ENCODE data around the gene NCOA3. TPM values are rescaled to one million over a fixed set of nuclear protein-coding genes. Genes with fewer than 3 reads are reported as not detected.

The NCOA3 gene
- total RNA-seq, 2 experiments from 2014 or later: 71.3 to 74.2 TPM

DNA sequence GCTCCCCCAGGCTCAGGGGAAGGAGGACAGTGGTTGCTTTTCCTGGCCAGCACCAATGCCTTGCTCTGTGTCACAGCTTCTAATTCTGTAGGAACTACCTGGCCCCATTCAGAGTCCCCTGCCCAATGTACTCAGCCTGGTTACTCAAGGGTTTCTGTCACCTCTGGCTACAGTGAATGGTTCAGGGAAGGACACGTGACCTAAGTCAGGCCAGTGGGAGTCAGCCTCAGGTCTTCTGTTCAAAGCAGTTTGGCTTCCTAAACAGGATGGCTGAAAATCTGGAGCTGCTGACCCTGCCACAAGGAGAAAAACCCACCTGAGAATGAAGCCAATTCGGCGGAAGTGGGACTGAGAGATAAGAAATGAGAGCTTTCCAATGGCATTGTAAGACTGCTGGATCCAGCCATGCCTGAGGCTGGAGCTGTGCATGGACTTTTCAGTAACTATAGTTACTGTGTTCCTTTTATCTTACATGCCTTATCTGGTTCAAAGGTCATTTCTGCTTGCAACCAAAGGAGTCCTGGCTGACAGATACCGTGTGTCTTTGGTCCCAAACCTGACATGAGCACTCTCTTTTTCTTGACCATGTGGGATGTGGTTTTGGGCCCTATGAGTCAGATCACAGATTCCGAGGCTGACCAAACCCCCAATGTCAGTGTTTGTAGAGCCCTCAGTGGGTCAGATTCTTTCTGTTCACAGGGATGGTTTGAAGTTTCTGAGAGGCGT lies 179.3 kb downstream of the NCOA3 start:
- ATAC-seq (ENCODE audit: low read depth): no peak
- H3K36me3 Mint-ChIP-seq: no peaks in the 10 kb centered on the region
- POLR2A ChIA-PET: interaction anchor here (0.6 kb wide), 1 partner anchor 338 kb away, joined by 3 read pairs; no protein-coding TSS in a partner anchor
- peaks cover 4% of the 10 kb centered on the region for H3K27me3 Mint-ChIP-seq
- H3K27ac Mint-ChIP-seq: no peak overlapping the region
- H3K4me1 Mint-ChIP-seq: no peaks in the 10 kb centered on the region
- no peak for DNase-seq
- no peak overlapping the region for H3K4me3 Mint-ChIP-seq
- no peaks in the 10 kb centered on the region for H3K9me3 Mint-ChIP-seq

DNA sequence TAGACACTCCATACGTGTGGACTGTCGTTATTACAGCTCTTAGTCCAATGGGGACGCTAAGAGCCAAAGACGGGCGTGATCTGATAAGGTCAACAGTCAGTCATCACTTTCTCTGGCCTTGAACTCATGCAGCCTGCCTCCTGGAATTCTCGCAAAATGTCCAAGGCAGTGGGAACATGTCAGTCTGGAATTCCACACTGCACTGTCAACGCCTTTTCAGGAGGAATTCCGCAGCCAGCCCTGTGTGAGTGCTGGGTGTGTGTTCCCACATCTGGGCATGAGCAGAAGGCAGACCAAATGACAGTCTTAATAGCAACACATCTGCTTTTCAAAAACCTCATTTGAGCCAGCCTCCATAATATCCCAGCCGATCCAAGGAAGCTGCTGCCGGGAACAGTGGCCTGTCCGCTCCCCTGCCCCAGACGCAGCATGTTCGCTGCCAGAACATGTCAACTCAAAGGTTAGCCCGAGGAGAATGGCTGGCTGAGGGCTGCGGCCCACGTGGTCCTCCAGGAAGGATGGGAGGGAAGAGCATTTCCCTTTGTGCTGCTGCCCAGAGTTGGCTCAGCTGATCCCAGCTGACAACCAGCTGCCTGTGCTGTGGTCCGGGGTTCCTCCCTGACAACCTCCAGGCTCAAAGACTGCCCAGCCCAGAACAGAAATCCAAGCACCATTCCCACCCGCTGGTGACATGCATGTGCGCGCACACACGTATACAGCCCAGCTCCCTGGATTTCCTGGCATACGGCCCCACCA lies 180.5 kb downstream of the NCOA3 start:
- Mint-ChIP-seq H3K9me3 (no peaks in the 10 kb centered on the region), H3K4me3 (no peak overlapping the region), H3K4me1 (no peaks in the 10 kb centered on the region), H3K36me3 (no peaks in the 10 kb centered on the region), H3K27me3 (peaks cover 4% of the 10 kb centered on the region), H3K27ac (no peak overlapping the region)
- no peak for DNase-seq
- POLR2A ChIA-PET: no interaction called here
- no peak for ATAC-seq (ENCODE audit: low read depth)

DNA sequence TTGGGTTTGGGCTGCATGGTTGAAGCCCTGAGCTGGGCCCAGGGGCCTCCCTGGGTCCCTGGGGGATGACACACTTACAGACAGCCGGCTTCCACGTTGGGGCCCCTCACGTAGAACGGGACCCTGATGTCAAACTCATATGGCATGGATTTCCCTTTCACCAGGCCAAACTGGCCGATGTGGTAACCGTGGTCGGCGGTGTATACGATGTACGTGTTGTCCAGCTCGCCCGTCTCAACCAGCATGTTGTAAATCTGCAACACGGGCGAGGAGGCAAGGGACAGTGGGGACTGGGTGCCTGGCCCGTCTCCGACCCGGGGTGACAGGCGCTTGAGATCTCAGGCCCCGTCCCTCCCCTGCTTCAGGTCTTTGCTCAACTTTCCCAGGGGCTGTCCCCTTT lies 181.2 kb downstream of the NCOA3 start:
- H3K9me3 Mint-ChIP-seq: no peaks in the 10 kb centered on the region
- no peaks in the 10 kb centered on the region for H3K4me1 Mint-ChIP-seq
- DNase-seq (no peak), ATAC-seq (ENCODE audit: low read depth) (no peak)
- H3K27ac Mint-ChIP-seq: no peak overlapping the region
- peaks cover 4% of the 10 kb centered on the region for H3K27me3 Mint-ChIP-seq
- no peaks in the 10 kb centered on the region for H3K36me3 Mint-ChIP-seq
- no peak overlapping the region for H3K4me3 Mint-ChIP-seq
- POLR2A ChIA-PET: no interaction called here

DNA sequence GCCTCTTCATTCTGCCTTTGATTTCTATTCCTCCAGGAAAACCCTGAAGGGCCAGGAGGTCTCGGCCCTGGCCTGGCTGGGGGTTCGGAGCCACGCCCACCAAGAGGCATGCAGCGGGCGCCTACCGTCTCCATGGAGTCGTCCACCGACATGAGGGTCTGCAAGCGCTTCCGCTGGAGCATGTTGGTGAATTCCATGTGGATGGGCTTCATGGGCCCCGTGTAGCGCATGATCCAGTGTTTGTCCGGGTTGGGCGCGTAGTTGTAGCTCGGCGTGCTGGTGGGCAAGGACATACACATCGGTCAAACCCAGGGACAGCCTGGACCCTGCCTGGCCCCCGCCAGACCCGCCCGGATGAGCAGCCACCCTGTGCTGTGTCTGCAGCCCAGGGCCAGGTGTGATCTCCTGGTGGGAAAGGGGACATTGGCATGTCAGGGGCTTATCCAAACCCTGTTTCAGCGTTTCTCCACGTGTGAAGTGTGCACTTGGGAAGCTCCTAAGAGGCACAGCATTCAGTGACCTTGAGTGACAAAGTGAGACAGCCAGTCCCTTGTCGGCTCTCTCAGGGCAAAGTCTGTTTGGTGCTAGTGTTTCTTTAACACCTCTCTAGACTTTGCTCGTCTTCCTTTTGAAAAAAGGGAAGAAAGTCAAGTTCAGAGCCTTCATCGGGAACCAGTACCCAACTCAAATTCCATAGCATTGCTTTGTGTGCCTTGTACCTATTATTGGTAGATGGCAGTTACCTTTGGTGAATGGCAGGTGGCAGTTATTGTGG lies 182.8 kb downstream of the NCOA3 start:
- DNase-seq: no peak
- Mint-ChIP-seq H3K27me3 (no peaks in the 10 kb centered on the region), H3K4me3 (no peak overlapping the region), H3K4me1 (no peaks in the 10 kb centered on the region), H3K36me3 (no peaks in the 10 kb centered on the region), H3K9me3 (no peaks in the 10 kb centered on the region), H3K27ac (no peak overlapping the region)
- POLR2A ChIA-PET: no interaction called here
- ATAC-seq (ENCODE audit: low read depth): no peak

DNA sequence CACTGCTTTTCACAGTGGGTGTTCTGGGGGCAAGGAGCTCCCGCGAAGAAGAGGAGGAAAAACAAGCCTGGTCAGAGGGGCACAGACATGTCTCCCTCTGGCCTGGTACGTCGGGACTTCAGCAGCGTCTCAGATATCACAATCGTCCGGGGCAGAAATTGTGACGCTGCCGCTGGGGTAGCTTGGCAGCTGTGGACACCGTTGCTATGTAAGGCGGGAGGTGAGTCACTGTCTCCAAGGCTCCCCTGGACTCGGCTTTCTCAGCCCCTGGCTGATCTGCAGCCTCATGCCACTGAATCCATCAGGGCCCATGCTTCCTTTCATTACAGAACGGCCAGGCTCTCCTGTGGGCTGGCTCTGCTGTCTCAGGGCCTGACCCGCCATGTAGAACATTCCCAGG lies 184.9 kb downstream of the NCOA3 start:
- DNase-seq: no peak
- ATAC-seq (ENCODE audit: low read depth): no peak
- Mint-ChIP-seq H3K27me3 (peaks cover 4% of the 10 kb centered on the region), H3K36me3 (peaks cover 6% of the 10 kb centered on the region), H3K27ac (no peak overlapping the region), H3K9me3 (peaks cover 11% of the 10 kb centered on the region), H3K4me3 (no peak overlapping the region), H3K4me1 (no peaks in the 10 kb centered on the region)
- POLR2A ChIA-PET: no interaction called here

DNA sequence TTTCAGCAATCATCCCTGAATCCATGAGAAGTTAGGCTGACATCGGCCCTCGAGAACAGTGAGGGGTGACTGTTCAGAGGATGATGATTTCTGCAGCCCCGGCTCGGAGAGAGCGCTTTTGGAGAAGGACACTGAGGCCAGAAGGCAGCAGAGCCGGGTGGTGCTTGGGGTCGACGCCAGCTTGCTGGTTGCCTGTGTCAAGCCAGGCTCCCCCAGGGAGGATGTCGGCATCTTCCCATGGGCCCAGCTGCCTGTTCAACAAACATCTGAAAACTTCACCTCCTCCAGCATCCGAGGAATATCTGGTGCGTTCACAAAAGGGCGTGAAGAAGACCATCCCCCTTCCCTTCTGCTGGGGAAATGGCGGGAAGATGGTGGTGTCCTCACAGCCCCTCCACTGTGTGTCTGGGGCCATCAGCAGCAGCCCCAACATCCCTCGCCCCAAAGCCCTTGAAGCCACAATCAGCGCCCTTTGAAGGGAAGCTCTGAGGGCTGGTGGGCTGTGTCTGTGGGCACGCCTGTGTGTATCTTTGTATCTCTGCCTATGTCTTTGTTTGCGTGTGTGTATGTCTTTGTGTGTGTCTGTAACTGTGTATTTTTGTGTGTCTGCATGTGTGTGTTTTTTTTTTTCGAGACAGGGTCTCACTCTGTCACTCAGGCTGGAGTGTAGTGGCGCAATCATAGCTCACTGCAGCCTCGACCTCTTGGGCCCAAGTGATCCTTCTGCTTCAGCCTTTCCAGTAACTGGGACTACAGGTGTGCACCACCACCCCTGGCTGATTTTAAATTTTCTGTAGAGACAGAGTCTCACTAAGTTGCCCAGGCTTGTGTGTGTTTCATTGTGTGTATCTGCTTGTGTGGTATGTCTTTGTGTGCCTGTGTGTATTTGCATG lies 185.7 kb downstream of the NCOA3 start:
- ATAC-seq (ENCODE audit: low read depth) (no peak), DNase-seq (no peak)
- Mint-ChIP-seq H3K36me3 (peaks cover 6% of the 10 kb centered on the region), H3K4me3 (no peak overlapping the region), H3K27ac (no peak overlapping the region), H3K9me3 (peaks cover 12% of the 10 kb centered on the region), H3K4me1 (no peaks in the 10 kb centered on the region), H3K27me3 (peaks cover 4% of the 10 kb centered on the region)
- POLR2A ChIA-PET: no interaction called here

DNA sequence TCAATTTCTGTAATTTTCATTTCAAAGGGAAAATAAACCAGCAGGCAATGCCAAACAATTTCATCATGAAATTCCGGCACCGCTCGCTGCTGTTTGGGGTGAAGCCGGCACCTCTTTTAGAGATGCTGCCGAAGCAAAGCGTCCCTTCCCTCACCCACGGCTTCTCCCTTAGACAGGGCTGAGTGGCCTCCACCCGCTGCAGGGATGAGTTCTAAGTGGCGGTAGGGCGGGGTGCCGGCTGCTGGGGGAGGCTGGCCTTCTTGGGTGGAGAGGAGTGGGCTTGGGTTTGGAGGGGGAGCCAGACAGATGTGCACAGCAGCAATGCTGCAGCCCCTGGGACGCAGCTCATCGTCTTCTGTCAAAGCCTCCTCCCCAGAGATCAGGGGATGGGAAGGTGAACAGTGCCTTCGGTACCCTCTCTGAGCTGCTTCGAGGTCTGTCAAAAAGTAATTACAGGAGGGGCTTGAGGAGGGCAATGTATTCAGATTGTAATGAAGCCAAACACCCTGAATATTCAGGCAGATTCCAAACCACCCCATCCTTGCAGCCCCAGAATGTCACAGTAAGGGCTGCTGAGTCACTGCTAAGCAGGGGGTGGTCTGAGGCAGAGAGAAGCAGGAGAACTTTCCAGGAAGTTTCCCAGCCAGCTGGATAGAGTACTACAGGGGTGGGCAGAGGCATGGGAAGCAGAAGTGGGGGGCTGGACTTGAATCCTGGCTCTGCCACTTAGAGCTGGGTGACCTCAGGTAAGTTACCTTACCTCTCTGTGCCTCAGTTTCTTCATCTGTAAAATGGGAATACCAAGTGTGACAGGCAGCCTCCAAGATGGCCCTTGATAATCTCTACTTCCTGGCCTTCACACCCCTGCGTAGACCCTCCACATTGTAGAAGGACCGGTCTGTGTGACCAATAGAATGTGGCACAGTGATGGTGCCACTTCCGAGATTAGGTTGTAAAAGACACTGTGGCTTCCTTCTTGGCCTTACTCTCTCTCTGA lies 187.0 kb downstream of the NCOA3 start:
- H3K27ac Mint-ChIP-seq: no peak overlapping the region
- POLR2A ChIA-PET: no interaction called here
- no peaks in the 10 kb centered on the region for H3K4me1 Mint-ChIP-seq
- ATAC-seq (ENCODE audit: low read depth) (no peak), DNase-seq (no peak)
- H3K9me3 Mint-ChIP-seq: peaks cover 15% of the 10 kb centered on the region
- peaks cover 4% of the 10 kb centered on the region for H3K27me3 Mint-ChIP-seq
- peaks cover 6% of the 10 kb centered on the region for H3K36me3 Mint-ChIP-seq
- no peak overlapping the region for H3K4me3 Mint-ChIP-seq

DNA sequence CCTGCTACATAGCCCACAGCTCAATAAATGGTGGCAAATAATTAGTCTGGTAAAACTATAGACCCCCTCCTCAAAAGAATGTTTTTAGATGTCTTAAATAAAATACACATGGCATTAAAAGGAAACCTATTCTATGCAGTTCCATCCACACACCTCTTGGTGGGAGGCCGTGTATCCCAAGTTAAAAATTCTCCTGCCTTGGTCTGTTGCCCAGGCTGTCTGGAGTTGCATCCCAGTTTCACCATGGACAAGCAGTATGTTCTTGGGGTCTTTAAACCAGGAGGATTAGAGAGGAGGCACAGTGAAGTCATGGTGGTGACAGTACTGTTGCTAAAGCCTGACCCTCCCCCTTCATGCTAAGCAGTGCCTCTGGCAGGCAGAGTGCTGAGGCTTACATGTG lies 188.0 kb downstream of the NCOA3 start:
- Mint-ChIP-seq H3K27ac (no peak overlapping the region), H3K9me3 (peaks cover 15% of the 10 kb centered on the region), H3K36me3 (peaks cover 6% of the 10 kb centered on the region), H3K4me3 (no peak overlapping the region), H3K27me3 (peaks cover 4% of the 10 kb centered on the region), H3K4me1 (no peaks in the 10 kb centered on the region)
- POLR2A ChIA-PET: no interaction called here
- ATAC-seq (ENCODE audit: low read depth) (no peak), DNase-seq (no peak)

DNA sequence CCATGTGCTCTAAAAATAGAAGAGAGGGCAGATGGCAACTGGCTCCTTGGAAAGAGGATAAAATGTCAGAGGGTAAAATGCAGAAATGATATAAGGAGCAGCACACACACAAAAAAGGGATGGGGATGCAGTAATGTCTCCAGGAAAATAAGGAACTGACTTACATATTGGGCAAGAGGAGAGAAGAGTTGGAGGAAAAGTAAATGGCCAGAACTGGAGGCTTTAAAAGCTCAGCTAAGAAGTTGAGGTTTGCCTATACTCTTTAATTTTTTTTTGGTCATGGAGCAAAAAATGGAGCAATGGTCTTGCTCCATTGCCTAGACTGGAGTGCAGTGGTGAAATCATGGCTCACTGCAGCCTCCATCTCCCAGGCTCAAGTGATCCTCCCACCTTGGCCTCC lies 189.9 kb downstream of the NCOA3 start:
- H3K36me3 Mint-ChIP-seq: peaks cover 6% of the 10 kb centered on the region
- POLR2A ChIA-PET: no interaction called here
- H3K4me3 Mint-ChIP-seq: no peak overlapping the region
- peaks cover 15% of the 10 kb centered on the region for H3K9me3 Mint-ChIP-seq
- H3K27me3 Mint-ChIP-seq: peaks cover 4% of the 10 kb centered on the region
- peaks cover 3% of the 10 kb centered on the region for H3K4me1 Mint-ChIP-seq
- DNase-seq (no peak), ATAC-seq (ENCODE audit: low read depth) (no peak)
- H3K27ac Mint-ChIP-seq: no peak overlapping the region

DNA sequence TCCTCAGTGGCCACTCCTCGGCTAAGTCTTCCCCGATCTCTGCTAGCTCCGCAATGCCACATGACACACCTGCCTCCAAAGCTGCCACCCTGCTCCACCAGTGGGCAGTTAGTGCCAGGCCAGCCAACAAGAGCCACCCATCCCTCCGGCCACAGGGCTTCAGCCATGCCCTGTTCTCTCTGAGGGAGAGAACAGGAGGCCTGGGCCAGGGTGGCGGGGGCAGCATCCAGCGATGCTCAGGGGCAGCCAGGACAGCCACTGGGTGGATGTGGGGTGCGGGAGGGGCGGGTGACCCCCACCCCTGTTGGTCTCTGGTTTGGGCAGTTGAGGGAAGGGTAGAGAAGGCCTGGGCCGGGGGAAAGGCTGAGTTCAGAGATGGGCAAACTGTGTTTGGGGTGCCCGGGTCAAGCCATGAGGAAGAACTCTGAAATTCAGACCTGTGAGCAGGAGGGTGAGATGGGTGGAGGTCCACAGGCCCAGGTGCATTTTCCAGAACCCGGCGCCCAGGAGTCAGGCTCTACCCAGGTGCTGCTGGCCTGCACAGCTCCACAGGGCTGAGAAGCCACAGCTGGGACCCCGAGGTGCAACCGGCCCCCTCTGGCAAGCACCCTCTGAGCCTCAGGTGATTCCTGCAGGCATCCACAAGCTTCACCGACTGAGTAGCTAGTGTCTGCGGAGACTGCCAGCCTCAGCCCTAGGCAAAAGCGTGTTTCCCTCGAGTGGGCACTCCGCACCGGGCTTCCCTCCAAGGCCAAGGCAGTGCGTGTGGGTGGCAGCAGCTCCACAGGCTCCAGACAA lies 192.5 kb downstream of the NCOA3 start:
- Mint-ChIP-seq H3K36me3 (peaks cover 6% of the 10 kb centered on the region), H3K27ac (no peak overlapping the region)
- POLR2A ChIA-PET: interaction anchor here (0.6 kb wide), 1 partner anchor 387 kb away, joined by 4 read pairs; no protein-coding TSS in a partner anchor

DNA sequence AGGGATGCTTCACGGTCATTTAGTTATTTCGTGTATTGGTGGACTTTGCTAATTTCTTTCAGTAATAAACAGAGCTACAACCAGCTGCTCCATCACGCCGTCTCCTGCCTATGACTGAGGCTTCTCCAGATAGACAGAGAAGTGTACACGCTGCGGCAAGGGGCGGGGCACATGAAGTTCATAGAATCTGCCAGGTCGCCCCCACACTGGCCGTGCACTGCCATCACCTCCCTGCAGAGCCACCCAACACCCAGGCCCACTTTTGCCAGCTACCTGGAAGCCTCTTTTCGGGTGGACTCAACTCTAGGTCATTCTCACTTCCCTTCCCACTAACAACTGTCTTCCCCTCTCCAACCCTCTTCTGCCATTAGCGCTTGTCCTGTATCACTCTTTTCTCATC lies 195.2 kb downstream of the NCOA3 start:
- no peaks in the 10 kb centered on the region for H3K36me3 Mint-ChIP-seq
- peaks cover 3% of the 10 kb centered on the region for H3K4me1 Mint-ChIP-seq
- no peak overlapping the region for H3K27ac Mint-ChIP-seq
- DNase-seq (no peak), ATAC-seq (ENCODE audit: low read depth) (no peak)
- no peak overlapping the region for H3K4me3 Mint-ChIP-seq
- peaks cover 3% of the 10 kb centered on the region for H3K9me3 Mint-ChIP-seq
- POLR2A ChIA-PET: no interaction called here
- H3K27me3 Mint-ChIP-seq: peaks cover 3% of the 10 kb centered on the region

More for the DNA sequence above, 192.5 kb downstream of the NCOA3 start:
- Mint-ChIP-seq H3K4me1 (peaks cover 3% of the 10 kb centered on the region), H3K9me3 (peaks cover 15% of the 10 kb centered on the region), H3K4me3 (no peak overlapping the region), H3K27me3 (peaks cover 4% of the 10 kb centered on the region)
- ATAC-seq (ENCODE audit: low read depth) (no peak), DNase-seq (no peak)

Measured in activated naive CD8-positive, alpha-beta T cell treated with anti-CD3 and anti-CD28 coated beads, Interleukin-2, amount 10 ng/mL, durations not matched to agents 7 days and 5 days (primary cell).